ENCODE results near the gene SYT1.

DNA sequence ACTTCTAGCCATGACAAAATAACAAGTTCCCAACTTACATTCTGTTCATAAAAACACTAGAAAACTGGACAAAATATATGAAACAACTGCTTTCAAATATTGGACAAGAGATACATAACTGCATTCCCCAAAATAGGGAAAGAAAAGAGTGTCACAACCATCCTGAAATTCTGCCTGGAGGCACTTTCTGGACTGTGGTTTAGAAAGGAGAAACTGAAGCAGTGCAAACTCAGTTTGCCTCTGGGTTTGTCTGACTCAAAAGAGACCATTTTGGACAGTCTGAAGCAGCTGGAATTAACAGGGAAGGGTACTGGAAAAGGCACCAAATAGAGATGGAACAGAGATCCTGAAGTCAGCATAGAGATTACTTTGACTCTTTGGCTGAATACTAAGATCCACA lies 11.3 kb upstream of the SYT1 start:
- TF ChIP-seq ZNF384 (IDR thresholded peaks at IDR 0.05) (no peak), NFRKB (IDR thresholded peaks at IDR 0.05) (no peak), SP1 (IDR thresholded peaks at IDR 0.05) (no peak), CTBP1 (IDR thresholded peaks at IDR 0.05; ENCODE audit: borderline replicate concordance) (no peak), ARNT (IDR thresholded peaks at IDR 0.05) (no peak), ELF4 (IDR thresholded peaks at IDR 0.05) (no peak), SUZ12 (IDR thresholded peaks at IDR 0.05) (no peak)
